Lower lobe of right lung (tissue), 2 donors: ENCODE data around the gene PLXNA2. TPM values are rescaled to one million over a fixed set of nuclear protein-coding genes. Genes with fewer than 3 reads are reported as not detected.

Experiments
- ATAC-seq, 2 donors: fragments of 200-7000 bp; cut with Tn5 transposase; one replicate each; pipeline ENCODE4 v1.9.1; 2020 to 2022; ENCODE audit warnings: mild to moderate bottlenecking in 2 of 2, moderate library complexity in 2 of 2
- DNase-seq: peaks from one replicate; pipeline ENCODE4 v3.0.0-alpha.2; 2020
- H3K27ac ChIP-seq: fragments of 200-600 bp; one replicate; pipeline ENCODE4 v1.8.0; 2022
- H3K27me3 ChIP-seq: fragments of 200-600 bp; one replicate; pipeline ENCODE4 v1.8.0; 2022; ENCODE audit warnings: low read depth
- H3K36me3 ChIP-seq: fragments of 200-600 bp; one replicate; pipeline ENCODE4 v1.8.0; 2022; ENCODE audit warnings: mild to moderate bottlenecking
- H3K4me1 ChIP-seq: fragments of 200-600 bp; one replicate; pipeline ENCODE4 v1.8.0; 2022
- H3K4me3 ChIP-seq: fragments of 200-600 bp; one replicate; pipeline ENCODE4 v1.8.0; 2022; ENCODE audit warnings: mild to moderate bottlenecking
- H3K9me3 ChIP-seq: fragments of 200-600 bp; one replicate; pipeline ENCODE4 v1.8.0; 2022
- intact Hi-C: fragments of 100-400 bp; cut with DNase I; formaldehyde crosslinking; loops from one replicate; pipeline ENCODE4 v1.11.0; 2022
- total RNA-seq: library from RNA; stranded (reverse); fragmentation: NEBNext Ultra II Directional; extraction: Animal tissue kit (Norgen Biotek cat#: 25700); gene quantifications from one replicate; pipeline ENCODE4 v1.2.1, GENCODE V29; 2021
- TF ChIP-seq, protein P1 (sequence below): fragments of 200-600 bp; IDR thresholded peaks from one replicate; pipeline ENCODE4 v1.8.0; 2022; ENCODE audit warnings: antibody characterized with exemption, mild to moderate bottlenecking
- donor health status: DM: no; HTN: yes; CAD: no; lungs with severe emphysema.

PLXNA2 gene
- total RNA-seq, 1 donor from 2014 or later, result 83.9 TPM

DNA sequence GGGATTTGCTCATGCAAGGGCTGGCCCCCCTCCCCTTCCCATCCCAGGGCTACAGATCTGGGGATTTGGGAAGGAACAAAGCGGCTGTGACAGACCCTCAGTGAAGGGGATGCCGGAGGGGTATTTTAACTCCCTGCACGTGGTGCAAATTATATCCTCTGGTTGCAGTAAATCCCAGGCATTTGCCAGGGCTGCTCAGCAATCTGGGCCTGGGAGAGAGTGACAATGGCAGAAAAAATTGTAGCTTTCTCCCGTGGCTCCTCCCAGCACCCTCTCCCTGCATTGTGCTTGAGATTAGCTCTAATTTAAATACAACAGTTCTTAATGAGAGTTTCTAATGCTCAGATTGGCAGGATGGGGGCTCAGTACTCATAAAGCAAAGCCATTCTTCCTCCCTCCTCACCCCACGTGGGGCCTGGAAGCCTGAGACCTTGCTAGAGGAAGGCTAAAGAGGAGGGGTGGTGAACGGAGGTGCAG, 203.3 kb downstream of the PLXNA2 start:
- Histone ChIP-seq H3K4me3 (no peak overlapping the region), H3K9me3 (no peaks in the 10 kb centered on the region), H3K27me3 (no peaks in the 10 kb centered on the region), H3K36me3 (peaks cover 99% of the 10 kb centered on the region), H3K27ac (no peak overlapping the region), H3K4me1 (peaks cover 10% of the 10 kb centered on the region)
- intact Hi-C loops, result no loop called here
- TF ChIP-seq, protein P1, sequence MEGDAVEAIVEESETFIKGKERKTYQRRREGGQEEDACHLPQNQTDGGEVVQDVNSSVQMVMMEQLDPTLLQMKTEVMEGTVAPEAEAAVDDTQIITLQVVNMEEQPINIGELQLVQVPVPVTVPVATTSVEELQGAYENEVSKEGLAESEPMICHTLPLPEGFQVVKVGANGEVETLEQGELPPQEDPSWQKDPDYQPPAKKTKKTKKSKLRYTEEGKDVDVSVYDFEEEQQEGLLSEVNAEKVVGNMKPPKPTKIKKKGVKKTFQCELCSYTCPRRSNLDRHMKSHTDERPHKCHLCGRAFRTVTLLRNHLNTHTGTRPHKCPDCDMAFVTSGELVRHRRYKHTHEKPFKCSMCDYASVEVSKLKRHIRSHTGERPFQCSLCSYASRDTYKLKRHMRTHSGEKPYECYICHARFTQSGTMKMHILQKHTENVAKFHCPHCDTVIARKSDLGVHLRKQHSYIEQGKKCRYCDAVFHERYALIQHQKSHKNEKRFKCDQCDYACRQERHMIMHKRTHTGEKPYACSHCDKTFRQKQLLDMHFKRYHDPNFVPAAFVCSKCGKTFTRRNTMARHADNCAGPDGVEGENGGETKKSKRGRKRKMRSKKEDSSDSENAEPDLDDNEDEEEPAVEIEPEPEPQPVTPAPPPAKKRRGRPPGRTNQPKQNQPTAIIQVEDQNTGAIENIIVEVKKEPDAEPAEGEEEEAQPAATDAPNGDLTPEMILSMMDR, result no peak
- no peak for DNase-seq
- ATAC-seq, result no peak

DNA sequence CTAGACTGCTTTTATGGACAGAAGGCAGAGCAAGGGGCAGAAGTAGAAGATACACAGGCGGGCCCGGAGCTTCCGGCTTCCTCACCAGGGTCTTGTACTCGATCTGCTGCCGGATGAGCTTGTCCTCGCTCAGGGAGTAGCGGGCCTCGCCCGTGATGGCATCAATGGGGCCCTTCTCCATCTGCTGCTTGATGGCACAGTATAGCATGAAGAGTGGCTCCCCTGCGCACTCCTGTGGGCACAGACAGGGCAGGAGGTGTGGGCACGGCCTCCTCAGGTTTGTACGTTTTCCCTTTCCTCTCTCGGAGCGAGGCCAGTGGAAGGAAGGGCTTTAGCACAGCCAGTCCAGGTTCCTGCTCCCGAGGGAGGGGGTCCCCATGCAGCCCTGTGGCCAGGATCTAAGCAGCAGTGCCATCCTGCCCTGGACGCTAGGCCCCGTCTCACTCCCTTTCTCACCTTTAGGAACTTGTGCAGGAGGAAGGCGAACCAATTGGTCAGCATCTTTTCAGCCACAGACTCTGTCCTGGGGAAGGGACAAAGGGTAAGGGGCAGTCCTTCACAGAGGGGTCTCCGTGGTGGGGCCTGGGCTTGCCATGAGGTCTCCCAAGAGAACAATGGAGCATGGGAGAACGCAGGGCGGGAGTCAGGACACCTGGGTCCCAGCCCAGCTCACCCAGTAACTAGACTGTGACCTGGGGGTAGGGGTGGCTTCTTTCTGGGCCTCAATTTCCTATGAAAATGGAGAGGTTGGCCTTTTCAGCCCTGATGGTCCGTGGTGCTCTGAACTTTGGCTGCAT, 204.4 kb downstream of the PLXNA2 start:
- no peak for ATAC-seq
- Histone ChIP-seq H3K27me3 (no peaks in the 10 kb centered on the region), H3K36me3 (peaks cover 97% of the 10 kb centered on the region), H3K27ac (no peak overlapping the region), H3K4me1 (peaks cover 10% of the 10 kb centered on the region), H3K9me3 (no peaks in the 10 kb centered on the region), H3K4me3 (no peak overlapping the region)
- TF ChIP-seq, protein P1, result no peak
- intact Hi-C loops, result no loop called here
- no peak for DNase-seq

DNA sequence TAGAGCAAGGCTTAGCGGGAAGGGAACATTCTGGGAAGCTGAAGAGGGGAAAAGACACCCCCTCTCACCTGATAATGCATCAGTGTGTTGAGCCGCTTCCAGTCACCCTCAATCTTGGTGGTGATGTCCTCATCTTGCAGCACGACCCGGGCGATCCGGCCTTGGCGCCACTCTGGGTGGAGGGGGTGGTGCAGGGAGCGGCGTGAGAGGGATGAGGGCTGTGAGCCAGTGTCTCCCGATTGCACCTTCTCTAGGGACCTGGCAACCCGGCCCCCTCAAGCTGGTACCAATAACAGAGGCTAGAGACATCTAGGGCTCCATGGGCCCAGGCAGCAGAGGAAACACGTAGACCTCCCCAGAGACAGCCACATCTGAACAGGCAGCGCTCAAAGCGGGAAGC, 205.9 kb downstream of the PLXNA2 start:
- no peak overlapping the region for H3K27ac ChIP-seq
- DNase-seq (no peak), ATAC-seq (no peak)
- intact Hi-C loops, result no loop called here
- no peak overlapping the region for H3K4me3 ChIP-seq
- H3K4me1 ChIP-seq, result peaks cover under 1% of the 10 kb centered on the region
- H3K9me3 ChIP-seq, result no peaks in the 10 kb centered on the region
- TF ChIP-seq, protein P1, result no peak
- peaks cover 97% of the 10 kb centered on the region for H3K36me3 ChIP-seq
- no peaks in the 10 kb centered on the region for H3K27me3 ChIP-seq

DNA sequence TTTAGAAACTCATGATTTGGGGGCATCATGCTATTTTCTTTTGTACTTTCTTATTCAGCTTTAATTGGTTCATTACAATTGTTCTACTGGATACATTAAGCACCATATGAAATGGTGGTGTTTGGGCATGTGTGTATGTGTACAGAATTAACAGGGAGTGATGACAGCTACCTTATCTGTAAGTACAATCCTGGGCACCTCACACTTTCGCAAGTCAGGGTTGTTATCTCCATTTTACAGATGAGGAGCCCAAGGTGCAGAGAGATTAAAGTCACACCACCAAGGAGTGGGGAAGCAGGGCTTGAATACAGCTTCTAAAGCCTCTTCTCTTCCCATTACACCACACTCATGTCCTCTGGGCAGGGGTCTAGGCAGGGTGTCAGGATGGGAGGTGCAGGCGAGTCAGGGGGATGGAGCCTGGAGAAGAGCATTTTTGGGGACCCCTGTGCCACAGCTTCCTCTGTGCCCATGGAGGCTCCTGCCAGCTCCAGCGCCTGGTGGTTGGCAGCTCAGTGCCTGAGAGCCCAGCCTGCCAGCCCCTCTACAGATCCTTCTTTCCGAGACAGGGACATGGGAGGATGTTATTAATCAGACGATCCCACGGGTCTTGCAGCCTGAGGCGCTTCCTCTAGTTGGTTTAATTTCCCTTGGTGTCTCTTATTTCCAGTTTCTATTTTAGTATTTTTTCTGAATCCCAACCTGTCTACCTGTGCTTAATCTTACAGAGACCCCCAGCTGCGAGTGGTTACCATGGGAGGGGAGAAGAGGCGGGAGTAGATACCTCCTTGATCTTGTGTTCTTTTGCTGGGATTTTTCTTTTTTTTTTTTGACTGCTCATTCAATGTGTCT, 207.0 kb downstream of the PLXNA2 start:
- intact Hi-C loops, result no loop called here
- H3K27ac ChIP-seq, result no peak overlapping the region
- no peaks in the 10 kb centered on the region for H3K27me3 ChIP-seq
- peaks cover 97% of the 10 kb centered on the region for H3K36me3 ChIP-seq
- DNase-seq, result no peak
- ATAC-seq, result no peak
- H3K4me3 ChIP-seq, result no peak overlapping the region
- no peaks in the 10 kb centered on the region for H3K9me3 ChIP-seq
- TF ChIP-seq, protein P1, result no peak
- no peaks in the 10 kb centered on the region for H3K4me1 ChIP-seq

DNA sequence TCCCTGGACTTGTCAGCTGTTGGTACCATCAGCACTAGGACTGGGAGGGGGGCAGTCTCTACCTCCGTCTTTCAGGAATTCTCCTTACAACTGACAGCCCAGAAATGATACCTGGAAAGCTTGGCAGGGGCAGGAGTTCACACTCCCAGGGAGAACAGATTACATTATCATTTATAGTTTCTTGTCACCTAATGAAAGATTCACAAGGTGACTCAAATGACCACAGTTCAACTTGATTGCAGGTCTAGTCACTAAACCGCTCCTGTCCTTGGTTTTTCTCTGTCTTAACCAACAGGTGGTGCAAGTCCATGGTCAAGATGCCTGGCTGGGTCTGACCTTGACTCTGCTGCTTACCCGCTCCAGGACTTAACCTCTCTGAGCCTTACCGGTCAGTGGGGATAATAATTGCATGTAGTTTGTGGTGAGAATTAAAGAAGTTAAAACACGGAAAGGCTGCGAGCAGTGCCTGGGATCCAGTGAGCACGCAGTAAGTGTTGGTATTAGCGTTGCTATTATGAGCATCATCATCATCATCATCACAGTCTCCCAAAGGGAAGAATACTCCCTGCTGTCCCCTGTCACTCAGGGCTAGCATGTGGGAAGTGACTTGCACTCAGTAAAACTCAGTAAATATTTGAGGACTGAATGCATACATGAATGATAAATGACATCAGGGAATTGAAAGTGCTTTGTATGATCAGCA, 207.9 kb downstream of the PLXNA2 start:
- intact Hi-C loops, result no loop called here
- DNase-seq, result no peak
- Histone ChIP-seq H3K9me3 (no peaks in the 10 kb centered on the region), H3K27ac (no peak overlapping the region), H3K4me3 (no peak overlapping the region), H3K27me3 (no peaks in the 10 kb centered on the region), H3K4me1 (no peaks in the 10 kb centered on the region), H3K36me3 (peaks cover 97% of the 10 kb centered on the region)
- TF ChIP-seq, protein P1, result no peak
- ATAC-seq, result no peak
